ENCODE results near the gene AP3D1.

The AP3D1 gene

DNA sequence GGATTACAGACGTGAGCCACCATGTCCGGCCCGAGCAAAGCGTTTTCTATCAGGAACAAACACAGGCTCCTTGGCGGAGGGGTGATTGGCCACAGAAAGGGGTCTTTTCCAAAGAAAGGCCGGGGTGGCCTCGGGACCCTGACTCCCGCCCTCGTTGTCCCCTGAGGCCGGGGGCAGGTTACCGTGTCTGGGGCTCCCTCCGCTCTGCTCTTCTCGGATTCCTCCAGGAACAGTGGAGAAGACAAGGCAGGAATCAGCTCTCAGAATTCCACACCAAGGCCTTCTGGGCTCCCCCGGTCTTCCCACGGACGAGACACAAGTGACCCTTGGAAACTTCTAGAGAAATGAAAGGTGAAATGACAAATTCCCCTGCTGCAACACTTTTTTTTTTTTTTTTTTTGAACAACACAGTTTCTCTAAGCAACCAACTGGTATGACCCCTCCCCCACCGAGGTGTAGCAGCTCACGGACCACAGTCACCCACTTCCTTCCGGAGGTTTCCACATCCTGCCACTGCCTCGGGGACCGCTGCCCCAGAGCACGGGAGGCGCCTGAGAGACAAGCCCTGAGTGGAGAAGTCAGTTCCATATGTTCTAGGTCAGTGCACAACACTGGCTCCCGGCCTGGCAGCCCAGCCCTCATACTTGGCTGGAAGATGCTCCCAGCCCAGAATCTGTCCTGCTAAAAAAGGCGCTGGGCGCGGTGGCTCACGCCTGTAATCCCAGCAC, 66.2 kb downstream of the AP3D1 start:
- peak; percentile 82 to 93 for DNase-seq (ENCODE audit: low read depth in 2 of 2)

DNA sequence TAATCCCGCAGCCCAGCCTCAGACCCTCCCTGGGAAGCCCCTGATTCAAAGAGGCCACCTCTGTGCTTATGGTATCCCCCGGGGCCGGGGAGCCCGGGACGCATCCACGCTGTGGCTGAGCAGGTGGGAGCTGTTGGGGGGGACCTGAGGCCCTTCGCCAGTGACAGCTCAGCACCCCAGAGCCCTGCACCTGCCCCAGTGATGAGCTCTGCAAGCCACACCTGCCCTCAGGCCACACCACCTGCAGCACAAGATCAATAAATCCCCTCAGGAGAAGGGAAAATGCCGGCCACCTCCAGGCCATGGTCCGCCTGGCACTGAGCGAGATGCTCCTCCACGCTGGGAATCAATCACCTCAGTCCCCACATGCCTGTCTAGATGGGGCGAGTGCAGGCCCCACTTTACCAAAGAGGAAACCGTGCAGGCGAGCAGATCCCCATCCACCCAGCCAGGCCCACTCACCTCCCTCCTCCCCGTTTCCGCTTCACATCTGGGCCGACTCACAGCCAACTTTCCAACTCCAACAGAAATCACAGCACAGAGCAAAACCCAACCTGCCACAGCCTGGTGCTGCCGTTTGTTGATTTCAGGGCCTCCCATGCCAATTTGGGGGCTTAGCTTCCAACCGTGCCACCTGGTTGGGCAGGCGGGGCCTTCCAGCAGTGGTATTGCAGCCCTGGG, 68.1 kb downstream of the AP3D1 start:
- DNase-seq (ENCODE audit: low read depth in 2 of 2) = peak in 1 of 2 donors; percentile 53

DNA sequence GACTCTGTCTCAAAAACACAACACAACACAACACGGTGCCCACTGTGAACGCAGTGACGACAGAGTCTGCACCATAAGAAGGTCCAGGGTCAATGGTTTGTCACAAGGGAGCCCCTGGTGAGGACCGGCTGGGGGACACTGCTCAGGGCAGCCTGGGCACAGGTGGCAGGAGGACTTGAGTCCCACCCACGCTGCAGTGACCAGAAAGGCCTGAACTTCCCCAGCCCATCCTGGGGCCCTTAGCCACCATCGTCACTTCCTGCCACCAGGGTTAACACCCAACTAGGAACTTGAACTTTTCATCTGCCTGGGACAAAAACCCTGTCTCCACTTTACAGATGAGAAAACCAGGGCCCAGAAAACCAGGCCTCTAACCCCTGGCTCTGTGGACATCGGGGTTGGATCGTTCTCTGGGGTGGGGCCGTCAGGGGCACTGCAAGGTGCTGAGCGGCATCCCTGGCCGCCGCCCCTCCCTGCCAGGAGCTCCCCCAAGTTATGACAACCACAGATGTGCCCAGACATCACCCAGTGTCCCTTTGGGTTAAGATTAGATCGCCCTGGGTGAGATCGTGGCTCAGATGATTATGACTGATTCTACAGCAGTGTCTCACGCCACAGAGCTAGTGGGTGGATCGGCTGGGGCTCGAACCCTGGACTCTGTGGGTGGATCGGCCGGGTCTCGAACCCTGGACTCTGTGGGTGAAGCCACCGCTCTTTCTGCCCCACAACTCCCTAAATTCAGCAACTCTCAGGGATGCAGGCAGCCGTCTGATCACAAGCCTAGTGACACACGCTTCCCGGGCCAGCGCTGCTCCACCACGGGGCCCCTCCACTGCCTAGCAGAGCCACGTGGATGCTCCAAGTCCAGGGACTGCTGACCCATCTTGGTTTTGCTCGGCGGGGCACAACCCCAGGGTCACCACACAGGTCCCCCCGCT, 69.2 kb downstream of the AP3D1 start:
- no peak for DNase-seq (ENCODE audit: low read depth in 2 of 2)

DNA sequence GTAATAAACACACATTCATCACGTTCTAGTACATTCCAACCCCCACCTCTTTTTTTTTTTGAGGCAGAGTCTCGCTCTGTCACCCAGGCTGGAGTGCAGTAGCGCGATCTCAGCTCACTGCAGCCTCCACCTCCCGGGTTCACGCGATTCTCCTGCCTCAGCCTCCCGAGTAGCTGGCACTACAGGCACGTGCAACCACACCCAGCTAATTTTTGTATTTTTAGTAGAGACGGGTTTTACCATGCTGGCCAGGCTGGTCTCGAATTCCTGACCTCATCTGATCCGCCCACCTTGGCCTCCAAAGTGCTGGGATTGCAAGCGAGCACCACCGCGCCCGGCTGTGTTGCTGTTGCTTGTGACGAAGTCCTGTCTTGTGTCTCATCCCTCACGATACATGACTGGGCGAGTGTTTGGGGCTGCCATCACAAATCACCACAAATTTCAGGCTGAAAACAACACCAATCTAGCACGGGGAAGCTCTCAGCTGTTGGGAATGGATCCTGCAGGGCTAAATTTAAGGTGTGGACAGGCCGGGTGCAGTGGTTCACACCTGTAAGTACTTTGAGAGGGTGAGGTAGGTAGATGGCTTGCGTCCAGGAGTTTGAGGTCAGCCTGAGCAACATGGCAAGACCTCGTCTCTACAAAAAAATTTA, 70.9 kb downstream of the AP3D1 start:
- no peak for DNase-seq (ENCODE audit: low read depth in 2 of 2)

DNA sequence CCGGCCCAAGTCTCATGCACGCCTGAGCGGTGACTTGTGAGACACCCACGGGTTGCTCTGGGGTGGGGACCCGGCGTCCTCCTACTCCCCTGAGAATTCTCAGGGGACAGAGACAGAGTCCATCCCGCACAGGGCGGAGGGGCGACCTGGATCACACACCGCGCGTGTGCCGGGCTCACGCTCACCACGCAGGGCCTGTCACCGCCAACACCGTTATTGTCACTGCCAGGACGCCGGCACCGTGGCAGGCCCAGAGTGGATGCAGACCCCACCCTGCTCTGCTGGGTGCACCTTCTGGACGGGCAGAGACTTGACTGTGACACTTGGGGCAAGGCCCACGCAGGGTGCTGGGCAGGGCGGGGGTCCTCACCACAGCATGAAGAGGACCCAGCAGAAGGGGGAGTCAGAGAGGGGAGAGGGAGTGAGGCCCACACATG, 71.5 kb downstream of the AP3D1 start:
- DNase-seq (ENCODE audit: low read depth in 2 of 2) = no peak

DNA sequence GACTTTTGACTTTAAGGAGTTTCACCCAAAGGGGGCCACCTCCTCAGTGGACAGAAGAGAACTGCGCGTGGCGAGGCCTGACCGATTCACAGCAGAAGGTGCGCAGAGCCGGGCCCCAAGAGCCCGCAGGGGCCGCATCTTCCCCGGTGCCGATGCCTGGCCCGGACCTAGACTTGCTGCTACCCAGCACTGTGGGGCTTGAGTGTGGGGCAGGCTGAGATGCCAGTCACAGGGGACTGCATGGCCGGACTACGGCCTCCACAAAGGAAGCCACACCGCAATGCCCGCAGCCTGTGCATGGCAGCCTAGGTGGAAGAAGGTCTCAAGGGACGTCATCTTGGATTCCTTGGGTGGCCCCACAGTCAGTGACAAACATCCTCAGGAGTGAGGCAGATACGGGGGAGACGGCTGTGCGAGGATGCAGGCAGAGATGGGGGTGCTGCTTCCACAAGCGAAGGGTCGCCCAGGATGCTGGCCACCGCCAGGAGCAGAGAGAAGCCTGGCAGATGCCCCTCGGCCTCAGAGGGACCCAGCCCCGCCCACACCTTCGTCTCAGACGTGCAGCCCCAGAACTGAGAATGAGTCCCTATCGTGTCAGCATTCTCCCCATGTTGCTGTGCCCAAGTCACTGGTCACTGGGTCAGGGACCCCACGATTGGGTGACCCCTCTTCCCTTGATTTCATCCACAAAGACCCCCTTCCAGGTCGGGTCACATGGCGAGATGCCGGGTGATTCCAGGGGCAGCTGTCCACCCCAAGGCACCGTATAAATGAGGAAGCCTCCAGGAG, 72.1 kb downstream of the AP3D1 start:
- DNase-seq (ENCODE audit: low read depth in 2 of 2) = no peak

DNA sequence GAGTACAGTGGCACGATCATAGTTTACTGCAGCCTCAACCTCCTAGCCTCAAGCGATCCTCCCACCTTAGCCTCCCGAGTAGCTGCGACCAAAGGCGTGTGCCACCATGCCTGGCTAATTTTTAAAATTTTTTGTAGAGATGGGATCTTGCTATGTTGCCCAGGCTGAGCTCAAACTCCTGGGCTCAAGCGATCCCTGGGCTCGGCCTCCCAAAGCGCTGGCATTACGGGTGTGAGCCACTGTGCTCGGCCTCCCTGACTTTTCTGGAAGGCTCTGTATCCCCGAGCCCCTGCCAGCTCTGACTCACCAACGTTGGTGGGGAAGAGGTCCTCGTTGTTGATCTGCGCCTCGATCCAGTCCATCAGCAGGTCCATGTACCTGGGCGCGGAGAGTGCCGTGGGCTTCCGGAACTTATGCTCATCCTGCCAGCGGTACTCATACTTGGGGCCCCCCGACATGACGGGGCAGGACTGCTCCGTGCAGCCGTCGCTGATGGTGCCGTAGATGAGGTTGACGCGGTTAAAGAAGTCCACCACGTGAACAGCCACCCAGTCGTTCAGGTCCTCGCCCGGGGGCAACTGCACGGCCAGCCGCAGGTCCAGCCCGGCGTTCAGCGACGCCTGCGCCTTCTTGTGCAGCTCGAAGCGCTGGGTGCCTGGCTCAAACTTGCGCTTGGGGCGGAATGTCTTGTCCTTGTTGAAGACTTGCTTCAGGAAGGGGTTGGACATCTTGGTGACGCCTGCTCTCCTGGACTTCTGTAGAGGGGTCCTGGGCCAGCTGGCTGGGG, 73.3 kb downstream of the AP3D1 start:
- no peak for DNase-seq (ENCODE audit: low read depth in 2 of 2)

DNA sequence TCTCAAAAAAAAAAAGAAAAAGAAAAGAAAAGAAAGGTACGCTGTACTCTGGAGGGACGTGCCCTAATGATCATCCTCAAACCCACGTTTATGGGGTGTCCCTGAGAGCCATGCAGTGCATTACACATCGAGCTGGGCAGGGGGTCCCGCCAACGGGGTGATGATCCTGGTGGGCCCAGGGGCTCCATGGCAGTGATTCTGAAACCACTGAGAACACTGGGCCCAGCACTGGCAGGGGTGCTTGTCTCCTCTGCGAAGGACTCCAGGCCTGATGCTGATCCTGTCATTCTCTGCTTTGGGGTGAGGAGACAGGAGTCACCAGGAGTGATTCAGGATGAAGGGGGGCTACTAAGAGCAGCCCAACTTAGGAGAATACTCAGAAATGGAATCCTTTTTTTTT, 74.0 kb downstream of the AP3D1 start:
- no peak for DNase-seq (ENCODE audit: low read depth in 2 of 2)

DNA sequence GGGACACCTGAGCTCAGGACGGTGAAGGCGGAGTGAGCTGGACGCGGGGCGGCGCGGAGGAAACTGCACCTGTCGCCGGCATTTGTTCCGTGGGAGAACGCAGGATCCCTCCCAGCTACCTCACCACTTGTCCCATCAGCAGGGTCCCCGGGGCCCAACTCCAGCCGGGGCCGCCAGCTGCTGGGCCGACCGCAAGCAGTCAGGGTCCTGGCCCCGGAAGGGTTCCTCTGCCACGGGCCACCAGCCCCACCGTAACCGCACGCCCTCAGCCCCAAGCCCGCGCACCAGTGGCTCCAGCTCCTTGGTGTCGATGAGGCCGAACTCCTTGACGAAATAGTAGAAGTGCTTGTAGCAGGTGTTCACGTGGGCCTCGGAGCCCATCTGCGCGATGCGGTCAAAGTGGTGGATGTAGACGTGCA, 74.8 kb downstream of the AP3D1 start:
- no peak for DNase-seq (ENCODE audit: low read depth in 2 of 2)

DNA sequence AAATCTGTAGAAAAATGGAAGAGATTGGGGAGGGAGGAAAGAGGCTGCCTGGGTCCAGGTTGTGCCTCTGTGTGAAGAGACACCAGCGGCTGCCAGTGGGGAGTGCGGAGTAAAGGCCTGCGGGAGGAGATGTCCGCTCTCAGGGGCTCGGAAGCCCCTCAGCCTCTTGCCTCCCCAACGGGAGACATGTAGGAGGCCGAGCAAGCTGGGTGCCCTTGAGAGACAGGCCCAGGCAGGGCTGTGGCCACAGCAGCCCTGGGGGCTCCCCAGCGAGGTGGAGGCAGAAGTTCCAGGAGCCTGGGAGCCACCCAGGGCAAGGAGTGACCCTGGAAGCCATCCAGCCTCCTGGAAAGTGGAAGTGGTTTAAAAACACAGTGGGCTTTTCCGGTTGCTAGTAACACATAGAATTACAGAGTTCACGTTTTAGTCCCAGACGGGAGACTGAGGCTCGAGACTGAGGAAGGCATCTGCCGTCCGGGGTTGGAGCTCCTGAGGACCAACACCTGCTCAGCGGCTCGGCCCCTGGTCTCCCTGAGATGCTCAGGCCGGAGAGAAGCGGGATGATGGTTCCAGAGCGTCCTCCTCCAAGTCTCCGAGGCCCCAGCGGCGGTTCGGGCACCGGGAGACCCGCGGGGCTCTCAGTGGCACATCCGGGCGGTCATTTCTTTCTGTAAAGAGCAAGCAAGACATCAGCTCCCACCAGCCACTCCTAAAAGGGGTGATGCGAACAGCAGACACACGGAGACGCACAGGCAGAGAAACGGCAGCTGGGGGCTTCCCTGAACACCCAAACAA, 78.4 kb downstream of the AP3D1 start:
- no peak for DNase-seq (ENCODE audit: low read depth in 2 of 2)

DNA sequence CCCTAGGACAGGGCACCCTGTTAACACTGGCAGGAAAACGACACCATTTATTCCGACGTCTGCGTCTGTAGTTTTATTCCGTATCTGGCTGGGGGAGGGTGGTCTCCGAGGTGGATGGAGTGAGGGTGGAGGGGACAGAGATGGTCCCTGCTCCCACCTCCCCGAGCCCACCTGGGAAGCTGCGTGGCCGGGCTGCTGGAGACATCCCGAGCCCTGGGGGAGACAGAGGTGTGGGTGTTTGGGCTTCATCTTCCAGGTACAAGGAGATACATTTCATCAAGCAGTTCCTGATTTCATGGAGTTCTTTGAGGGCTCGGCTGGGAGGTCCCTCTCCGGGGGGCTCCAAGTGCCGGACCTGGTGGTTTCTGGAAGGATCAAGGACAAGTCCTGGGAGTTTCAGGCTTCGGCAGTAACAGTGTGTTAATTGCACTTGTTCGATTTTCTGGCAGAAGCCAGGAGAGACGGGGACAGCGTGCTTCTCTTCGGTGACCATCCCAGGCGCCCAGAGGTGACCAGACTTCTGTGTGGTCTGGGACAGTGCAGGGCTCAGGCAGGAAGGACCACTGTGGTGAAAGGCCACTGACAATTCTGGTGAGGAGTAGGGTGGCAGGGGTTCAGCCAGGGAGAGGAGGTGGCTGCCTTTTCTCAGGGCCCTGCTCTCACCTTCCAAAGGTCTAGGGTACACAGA, 80.2 kb downstream of the AP3D1 start:
- no peak for DNase-seq (ENCODE audit: low read depth in 2 of 2)

DNA sequence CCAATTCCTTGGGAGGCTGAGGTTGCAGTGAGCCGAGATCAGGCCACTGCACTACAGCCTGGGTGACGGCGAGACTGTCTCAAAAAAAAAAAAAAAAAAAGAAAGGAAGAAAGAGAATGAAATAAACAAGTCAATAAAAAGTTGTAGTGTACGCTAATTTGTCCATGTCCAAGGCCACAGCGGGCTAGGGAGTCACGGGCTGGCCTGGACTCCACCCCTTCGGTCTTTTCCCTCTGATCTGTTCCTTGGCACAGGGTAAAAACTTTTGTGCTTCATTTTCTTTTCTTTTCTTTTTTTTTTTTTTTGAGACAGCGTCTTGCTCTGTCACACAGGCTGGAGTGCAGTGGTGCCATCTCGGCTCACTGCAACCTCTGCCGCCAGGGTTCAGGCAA, 80.9 kb downstream of the AP3D1 start:
- no peak for DNase-seq (ENCODE audit: low read depth in 2 of 2)

DNA sequence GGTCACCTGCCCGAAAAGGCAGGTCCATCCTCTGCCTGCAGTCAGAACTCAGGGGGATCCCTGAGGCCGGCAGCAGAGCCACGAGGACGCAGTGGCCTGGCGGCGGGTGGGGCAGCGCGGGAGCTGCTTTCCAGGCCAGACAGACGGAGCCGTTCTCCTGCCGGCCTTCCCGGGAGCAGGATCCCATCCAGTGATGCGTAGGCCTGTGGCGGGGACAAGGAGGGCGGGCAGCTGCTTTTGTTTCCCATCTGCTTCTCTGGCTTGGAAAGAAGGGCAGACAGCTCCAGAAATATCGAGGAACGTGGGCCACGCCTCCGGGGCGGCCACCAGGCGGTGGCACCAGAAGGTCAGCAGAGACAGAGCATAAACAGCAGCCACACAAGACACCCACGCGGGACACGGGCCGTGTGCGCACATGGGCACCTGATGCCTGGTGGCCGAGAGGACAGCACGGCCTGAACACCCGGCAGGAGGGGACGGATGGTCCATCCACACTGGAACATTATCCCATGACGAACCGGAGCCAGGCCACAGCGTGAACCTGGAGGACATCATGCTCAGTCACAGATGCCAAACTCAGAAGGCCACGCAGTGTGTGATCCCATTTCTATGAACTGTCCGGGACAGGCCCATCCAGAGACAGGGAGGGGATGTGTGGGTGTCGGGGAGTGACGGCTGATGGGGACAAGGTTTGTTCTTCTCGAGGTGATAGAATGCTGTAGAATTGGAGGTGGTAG, 86.4 kb downstream of the AP3D1 start:
- DNase-seq (ENCODE audit: low read depth in 2 of 2) = no peak

DNA sequence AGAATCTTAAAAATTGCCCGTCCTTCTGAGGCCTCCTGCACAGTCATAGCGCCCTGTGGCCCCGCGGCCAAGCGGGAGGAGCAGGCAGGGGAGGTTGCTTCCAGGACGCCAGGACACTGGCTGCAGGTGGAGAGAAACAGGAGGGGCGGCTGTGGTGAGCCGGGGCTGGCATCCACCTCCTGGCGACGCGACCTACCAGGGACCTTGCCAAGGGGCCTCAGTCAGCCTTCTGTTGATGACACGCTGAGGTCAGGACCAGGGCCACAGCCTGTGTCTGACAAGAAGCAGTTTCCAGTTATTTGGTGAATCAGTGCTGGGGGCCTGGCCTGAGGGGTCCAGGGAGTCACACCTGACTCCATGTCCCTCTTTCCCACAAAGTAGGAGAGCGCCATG, 87.0 kb downstream of the AP3D1 start:
- no peak for DNase-seq (ENCODE audit: low read depth in 2 of 2)

DNA sequence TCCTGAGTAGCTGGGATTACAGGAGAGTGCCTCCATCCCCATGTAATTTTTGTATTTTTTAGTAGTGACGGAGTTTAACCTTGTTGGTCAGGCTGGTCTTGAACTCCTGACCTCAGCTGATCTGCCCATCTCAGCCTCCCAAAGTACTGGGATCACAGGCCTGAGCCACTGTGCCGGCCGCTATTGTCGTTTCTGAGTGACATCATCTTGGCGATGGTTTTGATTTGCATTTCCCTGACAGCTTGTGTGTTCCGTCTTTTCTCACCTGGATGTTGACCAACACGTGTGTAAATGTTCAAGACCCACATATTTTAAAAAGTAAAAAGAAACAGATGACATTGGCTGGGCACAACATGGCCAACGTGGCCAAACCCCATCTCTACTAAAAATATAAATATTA, 87.5 kb downstream of the AP3D1 start:
- no peak for DNase-seq (ENCODE audit: low read depth in 2 of 2)

DNA sequence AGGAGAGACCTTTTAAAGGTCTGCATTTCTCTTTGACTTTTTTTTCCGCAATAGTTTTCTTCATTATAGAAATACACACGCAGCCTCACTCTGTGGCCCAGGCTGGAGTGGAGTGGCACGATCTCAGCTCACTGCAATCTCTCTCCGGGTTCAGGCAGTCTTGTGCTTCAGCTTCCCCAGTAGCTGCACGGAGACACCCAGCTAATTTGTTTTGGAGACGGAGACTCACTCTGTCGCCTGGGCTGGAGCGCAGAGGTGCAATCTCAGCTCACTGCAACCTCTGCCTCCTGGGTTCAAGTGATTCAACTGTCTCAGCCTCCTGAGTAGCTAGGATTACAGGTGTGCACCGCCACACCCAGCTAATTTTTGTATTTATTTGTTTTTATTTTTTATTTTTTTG, 88.6 kb downstream of the AP3D1 start:
- no peak for DNase-seq (ENCODE audit: low read depth in 2 of 2)

DNA sequence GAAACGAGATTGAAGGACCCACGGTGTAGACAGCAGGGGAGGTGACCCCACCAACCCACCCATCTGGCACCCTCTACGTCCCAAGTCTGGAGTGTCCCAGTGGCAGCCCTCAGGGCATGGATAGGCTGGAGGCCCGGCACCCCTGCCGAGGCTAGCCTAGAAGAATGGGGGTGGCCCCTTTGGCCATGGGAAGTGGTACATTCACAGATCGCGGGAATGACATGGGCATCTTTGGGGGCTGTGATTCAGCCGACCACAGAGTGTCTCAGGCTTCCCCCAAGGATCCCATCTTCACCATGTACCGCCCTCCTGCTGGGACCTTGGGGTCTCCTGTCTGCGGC, 89.0 kb downstream of the AP3D1 start:
- no peak for DNase-seq (ENCODE audit: low read depth in 2 of 2)
